ENCODE data around the gene EEF2KMT. TPM values are rescaled to one million over a fixed set of nuclear protein-coding genes. Genes with fewer than 3 reads are reported as not detected.

The EEF2KMT gene
- total and polyA plus RNA-seq, 2 of the 8 experiments (the other 6 are each of a cell fraction or from before 2014, with no cell fraction given): 35.8 to 37.0 TPM

DNA sequence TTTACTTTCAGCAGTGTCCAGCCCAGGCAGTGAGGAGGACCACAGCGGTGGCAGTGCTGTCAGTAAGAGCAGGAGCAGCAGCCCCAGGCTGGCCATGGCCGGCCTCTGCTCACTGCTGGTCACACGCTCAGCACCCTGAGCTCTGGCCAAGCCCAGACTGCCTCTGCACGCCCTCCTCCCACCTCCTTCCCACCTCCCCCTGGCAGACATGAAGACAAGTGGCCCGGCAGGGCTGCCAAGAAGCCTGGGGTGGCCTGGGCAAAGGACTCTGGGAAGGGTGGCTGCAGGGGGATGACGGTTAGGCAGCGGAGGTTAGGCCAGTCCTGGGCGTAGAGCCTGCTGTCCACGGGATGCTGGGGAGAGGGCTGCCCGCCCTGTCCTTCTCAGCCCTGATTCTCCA is 31.8 kb downstream of the EEF2KMT start, which contains the start of gene C16orf89:
C16orf89 (minus strand) TSS at position 144 of the 400 bp plus-strand sequence; CDS start at position 96, 48 bp downstream.
- Histone ChIP-seq H2AFZ (ENCODE audit: low read length) (no peak within 1 kb of the TSS), H3K18ac (ENCODE audit: extremely low read depth, low read length) (no peak within 1 kb of the TSS; the same call in 1 of the 2 replicates), H4K8ac (ENCODE audit: extremely low read depth, insufficient read depth, low read length) (peak within 1 kb of the TSS; percentile 75; the same call in 1 of the 2 replicates), H4K5ac (ENCODE audit: insufficient read length, low read depth, low read length) (no peak within 1 kb of the TSS), H3K4ac (replicated peaks; ENCODE audit: insufficient read length, low read depth, low read length) (no peak within 1 kb of the TSS), H2BK5ac (ENCODE audit: low read depth, low read length) (peak within 1 kb of the TSS; percentile 52), H3K4me2 (ENCODE audit: insufficient read depth in 1 of 2, low read depth in 2 of 2, low read length in 2 of 2) (no peak within 1 kb of the TSS), H4K20me1 (replicated peaks in 1 of 2; ENCODE audit: control insufficient read depth in 1 of 2, insufficient read depth in 2 of 2, low read length in 2 of 2) (no peaks in the 10 kb centered on the region), H2BK15ac (ENCODE audit: low read length) (peak within 1 kb of the TSS; percentile 29; the same call in 1 of the 2 replicates), H3K79me1 (ENCODE audit: low read depth, low read length) (no peaks in the 10 kb centered on the region), H3K4me3 (ENCODE audit: extremely low read depth in 1 of 4, insufficient read depth in 2 of 4, low read depth in 3 of 4, low read length in 4 of 4) (no peak within 1 kb of the TSS), H3K9me3 (ENCODE audit: insufficient read depth in 2 of 2, low read depth in 1 of 2, low read length in 1 of 2) (no peaks in the 10 kb centered on the region), H3K9ac (replicated peaks in 1 of 4; ENCODE audit: extremely low read depth in 1 of 4, low read depth in 3 of 4, low read length in 3 of 4) (no peak within 1 kb of the TSS), H2BK20ac (ENCODE audit: low read length) (no peak within 1 kb of the TSS), H2BK120ac (replicated peaks; ENCODE audit: low read depth, low read length) (no peak within 1 kb of the TSS), H3K27ac (ENCODE audit: low read depth, low read length) (no peak within 1 kb of the TSS), H3K56ac (replicated peaks; ENCODE audit: insufficient read length, low read depth, low read length) (no peak within 1 kb of the TSS), H3K14ac (ENCODE audit: insufficient read length) (no peak within 1 kb of the TSS), H3K23ac (ENCODE audit: insufficient read length) (no peak within 1 kb of the TSS), H3K27me3 (replicated peaks in 1 of 4; ENCODE audit: control insufficient read depth in 3 of 4, extremely low read depth in 1 of 4, insufficient read depth in 3 of 4, low read length in 3 of 4) (0 out of 7 replicates have a peak, but pooled peaks cover 0 to 3% (median 0%) of the 10 kb centered on the region in 4 experiments), H2AK5ac (ENCODE audit: low read depth, low read length) (no peak within 1 kb of the TSS), H4K91ac (replicated peaks; ENCODE audit: insufficient read length, low read length) (no peak within 1 kb of the TSS), H3K4me1 (replicated peaks in 1 of 4; ENCODE audit: control insufficient read depth in 3 of 4, insufficient read depth in 4 of 4, low read length in 3 of 4) (peaks cover 0 to 3% (median 0%) of the 10 kb centered on the region in 4 experiments; a peak in 3 of 7 replicates), H3K36me3 (ENCODE audit: control insufficient read depth in 2 of 4, insufficient read depth in 4 of 4, low read length in 3 of 4) (no peaks in the 10 kb centered on the region), H3K79me2 (ENCODE audit: control insufficient read depth in 1 of 2, insufficient read depth in 2 of 2, low read length in 2 of 2) (no peaks in the 10 kb centered on the region), H3K23me2 (ENCODE audit: low read depth, low read length) (no peaks in the 10 kb centered on the region), H2BK12ac (ENCODE audit: low read depth, low read length) (no peak within 1 kb of the TSS)
- WGBS, 2 experiments (ENCODE audit: extremely low coverage in 1 of 2, insufficient coverage in 1 of 2, insufficient read length in 1 of 2, insufficient replicate concordance in 2 of 2, low coverage in 1 of 2, low lambda C conversion rate in 2 of 2, missing lambda C conversion rate in 1 of 2): 91% methylated on average over 10 of the region's 10 CpGs; no CpG with 5 or more reads in 1 of the 2 experiments
- no peak for DNase-seq (ENCODE audit: low read depth in 1 of 2, low spot score in 2 of 2)
- TF ChIP-seq ASH2L (IDR thresholded peaks at IDR 0.05; ENCODE audit: low read length): no peak
- TF ChIP-seq BRCA1 (IDR thresholded peaks at IDR 0.05; ENCODE audit: low read depth, low read length): no peak
- TF ChIP-seq HDAC2 (IDR thresholded peaks at IDR 0.05; ENCODE audit: borderline replicate concordance in 1 of 2, low read depth in 2 of 2, low read length in 2 of 2): no peak
- no peak for TF ChIP-seq CBX8 (IDR thresholded peaks at IDR 0.05; ENCODE audit: borderline replicate concordance, low read depth, low read length)
- TF ChIP-seq TAF7 (optimal IDR thresholded peaks at IDR 0.05; ENCODE audit: borderline replicate concordance, low read depth, low read length): no peak
- FAIRE-seq: no peak
- CTCF ChIA-PET (ENCODE audit: partially characterized antibody): interaction anchor here (0.6 to 28.8 kb wide), 6 partner anchors 7 to 95 kb away, joined by 3 to 625 read pairs (median 6); partner anchors contain the start of genes ALG1 and EEF2KMT
- POLR2A ChIA-PET (ENCODE audit: partially characterized antibody): interaction anchor here (0.9 to 1.9 kb wide), 2 partner anchors 10 to 21 kb away, joined by 4 to 7 read pairs; no protein-coding TSS in a partner anchor

Data from H1 (cell line).